ENCODE data around the gene KCTD7.

DNA sequence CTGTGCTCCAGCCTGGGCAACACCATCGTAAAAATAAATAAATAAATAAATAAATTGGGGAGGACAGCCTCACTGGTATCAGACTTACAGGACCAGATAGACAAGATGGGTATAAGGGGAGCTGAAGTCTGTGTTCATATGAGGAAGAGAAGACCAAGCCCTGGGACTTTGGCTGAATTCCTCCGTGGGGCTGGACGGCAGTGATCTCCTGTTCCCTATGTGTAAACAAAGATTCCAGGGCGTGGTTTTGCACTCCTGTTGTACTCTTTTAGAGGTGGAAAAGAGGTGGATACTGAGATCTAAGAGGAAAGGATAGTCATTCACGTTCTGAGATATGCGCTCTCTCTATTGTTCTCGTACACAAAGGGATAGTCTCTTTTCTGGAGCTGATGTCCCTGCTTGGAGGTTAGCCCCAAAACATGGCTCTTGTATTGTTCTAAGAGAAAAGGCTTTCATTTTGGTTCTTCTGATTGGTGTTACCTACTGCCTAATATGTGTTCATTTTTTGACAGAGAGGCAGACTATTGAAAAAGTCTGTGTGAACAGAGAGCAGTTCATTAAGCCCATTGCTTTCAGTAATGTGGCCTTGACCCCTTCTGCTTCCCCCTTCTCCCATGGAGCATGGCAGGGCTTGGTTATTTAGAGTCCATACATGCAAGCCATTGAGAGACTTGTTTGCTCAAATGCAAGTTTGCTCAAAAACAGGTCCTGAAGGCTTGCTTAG, 12.3 kb downstream of the KCTD7 start:
- TF ChIP-seq, protein P1, sequence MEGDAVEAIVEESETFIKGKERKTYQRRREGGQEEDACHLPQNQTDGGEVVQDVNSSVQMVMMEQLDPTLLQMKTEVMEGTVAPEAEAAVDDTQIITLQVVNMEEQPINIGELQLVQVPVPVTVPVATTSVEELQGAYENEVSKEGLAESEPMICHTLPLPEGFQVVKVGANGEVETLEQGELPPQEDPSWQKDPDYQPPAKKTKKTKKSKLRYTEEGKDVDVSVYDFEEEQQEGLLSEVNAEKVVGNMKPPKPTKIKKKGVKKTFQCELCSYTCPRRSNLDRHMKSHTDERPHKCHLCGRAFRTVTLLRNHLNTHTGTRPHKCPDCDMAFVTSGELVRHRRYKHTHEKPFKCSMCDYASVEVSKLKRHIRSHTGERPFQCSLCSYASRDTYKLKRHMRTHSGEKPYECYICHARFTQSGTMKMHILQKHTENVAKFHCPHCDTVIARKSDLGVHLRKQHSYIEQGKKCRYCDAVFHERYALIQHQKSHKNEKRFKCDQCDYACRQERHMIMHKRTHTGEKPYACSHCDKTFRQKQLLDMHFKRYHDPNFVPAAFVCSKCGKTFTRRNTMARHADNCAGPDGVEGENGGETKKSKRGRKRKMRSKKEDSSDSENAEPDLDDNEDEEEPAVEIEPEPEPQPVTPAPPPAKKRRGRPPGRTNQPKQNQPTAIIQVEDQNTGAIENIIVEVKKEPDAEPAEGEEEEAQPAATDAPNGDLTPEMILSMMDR (IDR thresholded peaks at IDR 0.05) = no peak
- TF ChIP-seq POLR2A (IDR thresholded peaks at IDR 0.05) = no peak

All from thyroid gland (tissue), 4 donors.